HEK293 (cell line): ENCODE results near the gene MAP1A.

ENCODE experiments used
- CTCF ChIP-seq: fragments of 450-650 bp; formaldehyde crosslinking; IDR thresholded peaks from 2 replicates; pipeline ENCODE4 v1.5.1; 2016; ENCODE audit warnings: missing biosample characterization, missing genetic modification characterization
- KLF9 ChIP-seq: fragments of 450-650 bp; formaldehyde crosslinking; IDR thresholded peaks from 2 replicates; pipeline ENCODE4 v1.5.1; 2016; ENCODE audit warnings: missing biosample characterization, missing genetic modification characterization, low read depth
- ZBTB1 ChIP-seq: fragments of 450-650 bp; formaldehyde crosslinking; IDR thresholded peaks from 2 replicates; pipeline ENCODE4 v1.5.1; 2016; ENCODE audit warnings: missing biosample characterization, missing genetic modification characterization
- ZBTB20 ChIP-seq: fragments of 450-650 bp; formaldehyde crosslinking; IDR thresholded peaks from 2 replicates; pipeline ENCODE4 v1.5.1; 2016; ENCODE audit warnings: missing biosample characterization, missing genetic modification characterization
- ZNF202 ChIP-seq: fragments of 450-650 bp; formaldehyde crosslinking; IDR thresholded peaks from 2 replicates; pipeline ENCODE4 v1.5.1; 2016; ENCODE audit warnings: missing biosample characterization, missing genetic modification characterization, borderline replicate concordance
- ZNF274 ChIP-seq, 2 experiments: fragments of 200-500 bp in 1 of 2; fragments of 450-650 bp in 1 of 2; sonication (Bioruptor generic) in 1 of 2; formaldehyde crosslinking in 1 of 2; IDR thresholded peaks; 2 replicates each; pipeline versions ENCODE4 v1.5.1 to v1.6.1; 2014 to 2016; ENCODE audit warnings: borderline replicate concordance in 1 of 2, inconsistent platforms in 1 of 2, low read length in 1 of 2, missing biosample characterization in 1 of 2, missing genetic modification characterization in 1 of 2
- ZNF639 ChIP-seq: fragments of 450-650 bp; formaldehyde crosslinking; IDR thresholded peaks from 2 replicates; pipeline ENCODE4 v1.5.1; 2016; ENCODE audit warnings: missing biosample characterization, missing genetic modification characterization
- ZNF677 ChIP-seq: fragments of 450-650 bp; IDR thresholded peaks from 2 replicates; pipeline ENCODE4 v1.5.0; 2018; ENCODE audit warnings: missing biosample characterization, mild to moderate bottlenecking, missing genetic modification characterization, moderate library complexity
- ZNF704 ChIP-seq: fragments of 450-650 bp; formaldehyde crosslinking; IDR thresholded peaks from 2 replicates; pipeline ENCODE4 v1.5.1; 2016; ENCODE audit warnings: missing biosample characterization, missing genetic modification characterization
- TF ChIP-seq, protein P1 (sequence below): fragments of 450-650 bp; formaldehyde crosslinking; IDR thresholded peaks from 2 replicates; pipeline ENCODE4 v1.5.1; 2016; ENCODE audit warnings: missing biosample characterization, missing genetic modification characterization

GRCh38 chr15:43516801-43517353 lies 531 bp upstream of the MAP1A start:
- no peak for TF ChIP-seq CTCF (tag by site-specific recombination)
- TF ChIP-seq, protein P1, sequence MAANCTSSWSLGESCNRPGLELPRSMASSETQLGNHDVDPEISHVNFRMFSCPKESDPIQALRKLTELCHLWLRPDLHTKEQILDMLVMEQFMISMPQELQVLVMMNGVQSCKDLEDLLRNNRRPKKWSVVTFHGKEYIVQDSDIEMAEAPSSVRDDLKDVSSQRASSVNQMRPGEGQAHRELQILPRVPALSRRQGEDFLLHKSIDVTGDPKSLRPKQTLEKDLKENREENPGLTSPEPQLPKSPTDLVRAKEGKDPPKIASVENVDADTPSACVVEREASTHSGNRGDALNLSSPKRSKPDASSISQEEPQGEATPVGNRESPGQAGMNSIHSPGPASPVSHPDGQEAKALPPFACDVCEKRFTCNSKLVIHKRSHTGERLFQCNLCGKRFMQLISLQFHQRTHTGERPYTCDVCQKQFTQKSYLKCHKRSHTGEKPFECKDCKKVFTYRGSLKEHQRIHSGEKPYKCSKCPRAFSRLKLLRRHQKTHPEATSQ (tag by site-specific recombination): no peak
- TF ChIP-seq ZBTB20 (tag by site-specific recombination): no peak
- TF ChIP-seq ZNF677 (tag by site-specific recombination): no peak
- TF ChIP-seq KLF9 (tag by site-specific recombination): no peak
- no peak for TF ChIP-seq ZBTB1 (tag by site-specific recombination)
- no peak for TF ChIP-seq ZNF202 (tag by site-specific recombination)
- TF ChIP-seq ZNF639 (tag by site-specific recombination): no peak
- TF ChIP-seq ZNF704: no peak
- no peak for TF ChIP-seq ZNF274 (IDR thresholded peaks at IDR 0.05; ENCODE audit: low read length)
- TF ChIP-seq ZNF274 (tag by site-specific recombination; IDR thresholded peaks at IDR 0.05; ENCODE audit: borderline replicate concordance): no peak
